Measurements from ENCODE around the gene CLDND2.

DNA sequence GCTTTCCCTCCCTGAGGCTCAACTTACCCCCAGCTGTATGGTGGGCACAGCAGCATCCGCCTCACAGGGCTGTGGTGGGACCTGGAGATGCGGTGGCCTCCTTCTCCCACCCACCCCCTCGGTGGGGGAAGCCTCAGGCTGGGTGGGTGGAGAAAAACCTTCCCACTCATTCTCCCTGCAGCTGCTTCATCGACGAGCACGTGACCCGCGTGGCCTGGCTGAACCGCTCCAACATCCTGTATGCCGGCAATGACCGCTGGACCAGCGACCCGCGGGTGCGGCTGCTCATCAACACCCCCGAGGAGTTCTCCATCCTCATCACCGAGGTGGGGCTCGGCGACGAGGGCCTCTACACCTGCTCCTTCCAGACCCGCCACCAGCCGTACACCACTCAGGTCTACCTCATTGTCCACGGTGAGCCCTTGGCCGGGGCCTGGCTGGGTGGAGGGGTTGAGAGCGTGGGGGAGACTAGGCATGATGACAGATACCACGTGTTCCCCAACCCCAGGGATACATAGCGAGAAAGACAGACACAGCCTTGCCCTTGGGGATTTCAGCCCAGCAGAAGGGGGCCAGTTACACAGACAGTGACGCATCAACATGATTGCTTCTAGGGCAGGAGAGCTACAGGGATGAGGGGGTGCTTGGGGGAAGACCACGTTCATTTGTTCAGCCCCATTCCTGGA is 45.2 kb downstream of the CLDND2 start:
- TF ChIP-seq ZNF274 (IDR thresholded peaks at IDR 0.05; ENCODE audit: low read depth, low read length) (no peak), SUZ12 (IDR thresholded peaks at IDR 0.05; ENCODE audit: extremely low read depth, insufficient read depth, insufficient read length) (no peak), YY1 (IDR thresholded peaks at IDR 0.05; ENCODE audit: insufficient read depth, insufficient read length) (no peak)
